HPDE6-E6E7 (cell line): Measurements from ENCODE around the gene USP2.

ENCODE experiments used
- DNase-seq: peaks from one replicate; pipeline ENCODE4 v3.0.0; 2011; ENCODE audit warnings: missing footprints; ENCODE audit errors: extremely low spot score

Gene USP2

GRCh38 chr11:119381181-119381988 lies at the start of gene USP2:
TSS of gene USP2 (minus strand) at chr11:119381690. CDS start at chr11:119373480, 8,210 bp downstream.
- DNase-seq = peak; percentile 94

- no peak for DNase-seq
These were observed 45.8 kb upstream of the USP2 start for GRCh38 chr11:119427279-119427678.

DNA sequence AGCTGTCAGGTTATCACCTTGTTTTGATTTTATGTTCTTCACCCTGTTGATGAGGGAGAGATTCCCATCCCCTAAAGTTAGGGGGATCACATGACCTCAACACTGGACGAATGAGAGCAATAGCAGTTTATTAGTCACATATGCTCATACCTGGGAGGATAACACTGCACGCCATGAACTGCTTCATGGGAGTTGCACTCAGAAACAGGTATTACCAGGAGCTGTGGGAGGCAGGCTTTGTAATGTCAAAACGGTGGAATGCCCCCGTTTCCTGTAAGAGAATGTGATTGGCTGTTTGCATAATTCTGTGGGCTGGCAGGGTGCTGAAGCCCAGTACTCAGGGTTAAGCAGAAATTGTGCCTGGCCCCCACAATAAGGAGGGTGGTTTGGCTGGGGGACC lies 44.7 kb upstream of the USP2 start:
- no peak for DNase-seq

DNA sequence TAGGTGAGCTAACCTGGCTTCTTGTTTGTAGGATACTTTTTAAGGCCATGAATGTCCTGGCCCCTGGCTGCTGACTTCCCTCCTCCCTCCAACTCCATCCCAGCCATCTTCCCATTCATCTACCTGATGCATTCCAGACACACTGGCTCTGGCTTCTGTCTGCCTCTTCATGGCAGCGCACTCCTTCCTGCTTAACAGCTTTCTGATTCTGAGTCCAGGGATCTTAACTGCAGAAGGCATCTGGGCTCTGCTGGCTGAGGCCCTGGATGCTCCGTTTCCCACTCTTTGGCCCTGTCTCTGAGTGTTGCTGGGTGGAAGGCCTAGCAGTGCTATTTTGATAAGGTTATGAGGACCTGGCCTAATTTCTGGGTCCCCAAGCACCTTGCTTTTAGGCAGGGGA lies 43.3 kb upstream of the USP2 start:
- no peak for DNase-seq

DNA sequence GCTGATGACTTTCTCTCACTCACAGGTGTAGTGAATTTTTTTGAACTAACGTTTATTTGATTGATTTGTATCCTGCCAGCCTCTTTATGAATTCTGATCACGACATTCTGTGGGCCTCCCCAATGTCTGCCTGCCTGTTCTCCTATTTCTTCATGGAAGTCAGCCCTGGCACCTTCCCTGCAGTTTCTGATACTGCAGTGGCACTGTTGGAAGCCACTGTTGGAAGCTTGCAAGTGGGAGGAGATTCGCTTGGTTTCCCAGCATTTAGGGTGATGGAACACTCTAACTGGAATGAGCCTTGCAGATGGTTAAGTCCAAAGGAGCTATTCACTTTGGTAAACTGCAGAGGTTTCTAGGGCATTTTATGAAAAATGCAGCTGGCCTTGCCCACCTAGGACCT lies 42.8 kb upstream of the USP2 start:
- DNase-seq = no peak

- no peak for DNase-seq
These were observed 42.2 kb upstream of the USP2 start for GRCh38 chr11:119423509-119424254.

DNA sequence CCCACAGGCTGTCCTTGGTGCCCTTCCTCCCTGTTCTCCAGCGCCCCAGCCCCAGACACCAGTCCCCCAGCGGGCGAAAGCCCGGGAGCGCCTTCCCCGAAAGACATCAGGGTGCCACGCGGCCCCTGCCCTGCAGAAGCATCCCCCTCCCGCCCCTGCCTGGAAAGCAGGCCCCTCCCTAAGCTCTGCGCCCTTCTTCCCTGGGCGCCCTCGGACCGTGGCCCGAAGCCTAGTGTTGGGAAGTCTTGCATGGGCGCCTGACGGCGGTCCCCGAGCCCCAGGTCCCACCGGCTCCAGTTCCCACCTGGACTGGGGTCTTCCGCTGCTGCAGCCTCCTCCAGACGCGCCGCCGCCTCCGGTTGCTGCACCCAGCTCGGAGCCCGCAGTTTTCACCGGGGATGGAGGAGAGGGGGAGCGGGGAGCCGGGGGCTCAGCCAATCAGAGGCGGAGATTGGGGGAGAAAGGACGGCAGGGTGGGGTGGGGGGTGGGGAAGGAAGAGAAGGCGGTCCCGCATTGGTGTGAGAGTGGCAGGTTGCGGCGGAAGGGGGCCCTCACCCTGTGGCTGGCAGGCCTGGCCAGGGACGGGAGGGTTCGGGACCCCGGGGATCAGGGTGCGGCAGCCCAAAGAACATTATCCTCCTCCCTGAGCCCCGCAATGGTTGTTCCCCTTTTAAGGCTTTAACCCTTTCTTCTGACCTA lies 41.5 kb upstream of the USP2 start, which contains the start of gene THY1:
Gene THY1, minus strand, starts transcription at position 364 of the 700 bp plus-strand sequence. CDS start 2,267 bp downstream, outside the sequence.
- DNase-seq = no peak

DNA sequence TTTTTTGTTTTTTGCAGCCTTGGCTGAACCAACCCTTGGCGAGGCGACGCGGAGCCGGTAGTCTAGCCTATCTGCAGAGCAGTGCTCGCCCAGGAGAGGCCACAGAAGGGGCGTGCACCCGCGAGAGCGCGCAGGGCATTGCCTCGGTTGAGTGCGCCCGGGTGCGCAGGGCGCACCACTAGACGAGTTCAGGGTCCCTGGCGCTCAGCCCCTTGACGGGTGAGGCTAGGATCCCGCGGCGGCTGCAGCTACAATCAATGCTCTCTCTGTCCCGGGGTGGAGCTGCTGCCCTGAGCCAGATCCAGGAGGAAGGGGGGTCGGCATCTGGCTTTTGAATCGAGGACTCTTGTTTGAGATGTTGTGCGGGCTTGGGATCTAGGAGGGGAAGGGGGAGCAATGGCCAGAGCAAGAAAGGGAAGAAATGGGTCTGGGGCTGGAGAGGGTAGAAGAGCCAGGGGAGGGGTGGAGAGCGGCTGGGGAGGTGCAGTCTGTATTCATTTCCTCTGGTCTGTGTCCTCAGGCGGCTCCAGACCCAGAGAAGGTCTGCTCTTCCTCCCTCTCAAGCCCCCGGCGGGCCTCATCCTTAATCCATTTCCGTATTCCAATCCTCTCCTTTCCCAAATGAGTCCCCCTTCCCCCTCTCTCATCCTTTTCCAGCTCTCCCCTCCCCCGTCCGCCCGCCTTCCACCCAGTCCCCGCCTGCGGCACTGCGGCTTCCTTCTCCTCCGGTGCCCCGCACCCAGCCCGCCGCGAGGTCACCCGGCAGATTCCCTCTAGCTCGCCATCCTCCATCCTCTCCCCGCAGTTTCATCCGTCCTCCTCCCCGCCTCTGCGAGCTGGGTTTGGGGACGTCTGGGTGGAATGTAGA lies 40.7 kb upstream of the USP2 start:
- no peak for DNase-seq

DNA sequence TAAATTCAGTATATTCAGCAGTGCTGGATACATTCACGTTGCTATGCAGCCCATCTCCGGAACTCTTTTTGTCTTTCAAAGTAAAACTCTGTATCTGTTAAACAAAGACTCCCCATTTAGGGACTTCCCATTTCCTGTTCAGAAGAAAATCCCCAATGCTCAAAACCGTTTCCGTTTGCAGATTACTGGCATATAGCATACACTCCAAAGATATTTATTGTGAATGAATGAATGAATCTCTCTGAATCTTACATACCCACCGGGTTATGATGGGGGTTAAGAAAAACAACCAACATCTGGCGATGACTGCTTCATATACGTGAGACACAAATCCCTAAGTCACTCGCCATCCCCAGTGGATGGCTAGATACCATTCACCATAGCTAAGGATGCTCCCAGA lies 39.9 kb upstream of the USP2 start:
- no peak for DNase-seq

- DNase-seq = no peak
These were observed 39.1 kb upstream of the USP2 start for GRCh38 chr11:119420631-119421030.

GRCh38 chr11:119419834-119420492 lies 38.5 kb upstream of the USP2 start:
- no peak for DNase-seq

GRCh38 chr11:119419246-119419645 lies 37.8 kb upstream of the USP2 start:
- no peak for DNase-seq

DNA sequence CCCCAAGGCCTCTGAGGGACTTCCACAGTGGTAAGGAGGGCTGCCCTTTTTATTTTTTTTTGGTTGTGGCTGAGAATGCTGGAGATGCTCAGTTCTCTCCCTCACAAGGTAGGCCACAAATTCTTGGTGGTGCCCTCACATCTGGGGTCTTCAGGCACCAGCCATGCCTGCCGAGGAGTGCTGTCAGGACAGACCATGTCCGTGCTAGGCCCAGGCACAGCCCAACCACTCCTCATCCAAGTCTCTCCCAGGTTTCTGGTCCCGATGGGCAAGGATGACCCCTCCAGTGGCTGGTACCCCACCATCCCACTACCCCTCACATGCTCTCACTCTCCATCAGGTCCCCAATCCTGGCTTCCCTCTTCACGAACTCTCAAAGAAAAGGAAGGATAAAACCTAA lies 37.3 kb upstream of the USP2 start:
- no peak for DNase-seq

GRCh38 chr11:119417726-119418540 lies 36.4 kb upstream of the USP2 start:
- DNase-seq = peak; percentile 80

DNA sequence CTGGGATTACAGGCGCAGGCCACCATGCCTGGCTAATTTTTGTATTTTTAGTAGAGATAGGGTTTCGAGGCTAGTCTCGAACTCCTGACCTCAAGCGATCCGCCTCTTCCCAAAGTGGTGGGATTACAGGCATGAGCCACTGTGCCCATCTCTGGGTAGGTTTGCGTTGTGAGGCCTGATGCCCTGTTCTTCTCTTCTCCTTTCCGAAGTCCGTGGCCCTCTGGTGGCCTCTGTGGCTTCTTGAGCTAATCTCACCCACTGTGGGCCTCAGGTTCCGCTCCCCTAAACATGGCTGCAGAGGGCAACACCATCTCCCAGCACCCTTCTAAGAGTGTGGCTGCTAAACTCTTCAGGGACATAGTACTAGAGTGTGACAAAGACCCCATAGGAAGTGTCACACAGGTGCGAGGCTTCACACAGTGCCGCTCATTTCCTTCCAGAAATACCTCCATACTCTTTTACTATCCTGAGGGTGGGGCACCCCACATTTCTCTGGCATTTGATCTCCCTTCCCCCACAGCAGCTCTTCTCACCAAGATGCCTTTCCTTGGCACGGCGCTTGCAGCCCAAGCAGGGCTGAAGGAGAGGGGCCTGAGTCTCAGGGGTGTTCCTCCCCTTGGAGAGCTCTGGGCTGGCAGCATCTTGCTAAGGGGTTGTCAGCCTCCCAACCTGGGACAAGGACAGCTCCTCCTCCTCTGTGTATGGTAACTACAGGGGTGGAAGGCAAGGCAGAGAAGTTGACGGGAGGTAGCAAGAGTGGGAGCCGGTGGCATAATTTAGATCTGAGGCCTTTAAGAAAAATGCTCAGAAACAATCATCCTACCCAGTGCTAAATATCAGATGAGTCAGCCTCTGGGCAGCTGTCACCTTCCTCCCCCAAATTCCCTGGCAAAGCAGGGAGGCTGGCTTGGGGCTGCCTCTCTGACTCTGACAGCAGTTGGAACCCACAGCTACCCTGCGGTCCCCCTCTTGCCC lies 35.4 kb upstream of the USP2 start:
- DNase-seq = no peak

GRCh38 chr11:119415966-119416365 lies 34.5 kb upstream of the USP2 start:
- DNase-seq = no peak

DNA sequence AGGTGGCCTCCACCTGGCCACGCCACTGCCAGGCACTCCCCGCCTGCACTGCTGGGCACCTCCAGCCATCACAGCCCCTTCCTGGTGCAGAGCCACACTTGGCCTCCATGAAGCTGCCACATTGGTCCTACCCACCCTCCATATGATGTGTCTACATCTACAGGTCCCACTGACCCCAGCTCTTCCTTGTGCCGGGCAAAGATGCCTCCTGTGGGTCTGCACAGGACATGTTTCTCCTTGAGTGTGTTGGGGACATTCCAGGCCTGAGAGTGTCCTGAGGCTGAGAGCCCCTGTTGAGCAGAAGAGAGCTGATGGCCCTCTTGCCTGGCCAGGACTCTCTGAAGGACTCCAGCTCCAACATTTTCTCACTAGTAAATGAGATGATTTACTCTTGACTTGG lies 34.0 kb upstream of the USP2 start:
- no peak for DNase-seq

- no peak for DNase-seq
These were observed 33.2 kb upstream of the USP2 start for GRCh38 chr11:119414734-119415133.

DNA sequence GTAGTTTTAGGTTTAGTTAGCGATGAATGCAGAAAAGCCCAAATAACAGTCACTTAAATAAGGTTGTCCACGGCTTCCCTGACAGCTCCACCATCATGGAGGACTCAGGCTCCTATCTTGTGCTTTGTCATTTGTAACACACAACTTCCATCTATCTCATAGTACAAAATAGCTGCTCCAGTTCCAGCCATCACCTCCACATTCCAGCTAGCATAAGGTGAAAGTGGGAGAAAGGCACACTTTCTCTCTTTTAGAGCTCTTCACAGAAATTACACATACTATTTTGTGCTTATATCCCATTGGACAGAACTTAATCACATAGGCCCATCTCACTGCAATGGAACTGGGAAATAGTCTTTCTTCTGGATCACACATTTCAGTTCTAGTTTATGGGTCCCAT lies 32.8 kb upstream of the USP2 start:
- no peak for DNase-seq
